AG04450 (cell line): ENCODE results near the gene RNFT2. TPM values are rescaled to one million over a fixed set of nuclear protein-coding genes. Genes with fewer than 3 reads are reported as not detected.

ENCODE experiments used
- CTCF ChIA-PET: fragments of 300-600, 350-600 bp; formaldehyde crosslinking; extraction: SDS; loops from one replicate; lab custom pipeline; 2022; ENCODE audit warnings: antibody characterized with exemption, inconsistent platforms; lab: Charles Lee
- POLR2A ChIA-PET: fragments of 350-600 bp; formaldehyde crosslinking; extraction: SDS; loops from one replicate; lab custom pipeline; 2021; ENCODE audit warnings: antibody characterized with exemption, inconsistent platforms; lab: Yijun Ruan, JAX
- DNase-seq: peaks from one replicate; pipeline ENCODE4 v3.0.0-alpha.2; 2011; ENCODE audit warnings: low read depth, low spot score
- H3K27ac ChIP-seq: one replicate; pipeline ENCODE4 v1.5.1; 2012; ENCODE audit warnings: low read depth, low read length, control low read depth
- H3K27me3 ChIP-seq: one replicate; pipeline ENCODE4 v1.6.0; 2012; ENCODE audit warnings: low read length; ENCODE audit not compliant: control insufficient read depth, insufficient read depth
- H3K4me3 ChIP-seq: 2 replicates; pipeline ENCODE4 v1.5.1; 2011; ENCODE audit warnings: mild to moderate bottlenecking, low read depth, low read length, control low read depth
- H3K9me3 ChIP-seq: 2 replicates; pipeline ENCODE4 v1.5.1; 2012; ENCODE audit warnings: low read length; ENCODE audit not compliant: control insufficient read depth, insufficient read depth
- polyA plus RNA-seq: library from polyadenylated mRNA; depleted of rRNA; stranded (reverse); fragments of >200 nt; gene quantifications from 2 replicates; pipeline ENCODE4 v1.2.3, GENCODE V29; 2011
- TF ChIP-seq, protein P1 (sequence below): IDR thresholded peaks from 2 replicates; pipeline ENCODE4 v1.5.1; 2011; ENCODE audit warnings: low read depth, low read length, control low read depth, inconsistent platforms

Gene RNFT2
- polyA plus RNA-seq, 1 experiment: 2.3 TPM

DNA sequence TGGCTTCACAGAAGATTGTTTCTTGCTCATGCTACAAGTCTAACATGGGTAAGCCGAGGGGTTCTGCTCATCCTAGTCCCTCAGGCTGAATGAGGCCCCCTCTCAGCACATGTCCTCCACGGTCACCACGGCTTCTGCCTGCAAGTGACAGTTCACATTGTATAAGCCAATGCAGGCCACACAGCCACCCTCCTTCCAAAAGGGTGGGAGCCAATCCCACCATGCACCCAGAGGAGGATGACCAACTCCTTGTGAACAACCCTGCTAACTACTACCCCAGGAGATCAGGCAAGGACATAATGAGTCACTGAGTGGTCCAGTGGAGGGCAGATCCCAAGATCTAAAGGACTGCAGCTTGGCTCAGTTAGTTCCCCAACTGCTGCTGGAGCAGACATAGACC, 6.3 kb upstream of the RNFT2 start:
- no peak overlapping the region for H3K4me3 ChIP-seq
- no peaks in the 10 kb centered on the region for H3K27me3 ChIP-seq
- DNase-seq: no peak
- H3K27ac ChIP-seq: no peak overlapping the region
- no peaks in the 10 kb centered on the region for H3K9me3 ChIP-seq
- POLR2A ChIA-PET: no interaction called here
- CTCF ChIA-PET: no interaction called here
- TF ChIP-seq, protein P1, sequence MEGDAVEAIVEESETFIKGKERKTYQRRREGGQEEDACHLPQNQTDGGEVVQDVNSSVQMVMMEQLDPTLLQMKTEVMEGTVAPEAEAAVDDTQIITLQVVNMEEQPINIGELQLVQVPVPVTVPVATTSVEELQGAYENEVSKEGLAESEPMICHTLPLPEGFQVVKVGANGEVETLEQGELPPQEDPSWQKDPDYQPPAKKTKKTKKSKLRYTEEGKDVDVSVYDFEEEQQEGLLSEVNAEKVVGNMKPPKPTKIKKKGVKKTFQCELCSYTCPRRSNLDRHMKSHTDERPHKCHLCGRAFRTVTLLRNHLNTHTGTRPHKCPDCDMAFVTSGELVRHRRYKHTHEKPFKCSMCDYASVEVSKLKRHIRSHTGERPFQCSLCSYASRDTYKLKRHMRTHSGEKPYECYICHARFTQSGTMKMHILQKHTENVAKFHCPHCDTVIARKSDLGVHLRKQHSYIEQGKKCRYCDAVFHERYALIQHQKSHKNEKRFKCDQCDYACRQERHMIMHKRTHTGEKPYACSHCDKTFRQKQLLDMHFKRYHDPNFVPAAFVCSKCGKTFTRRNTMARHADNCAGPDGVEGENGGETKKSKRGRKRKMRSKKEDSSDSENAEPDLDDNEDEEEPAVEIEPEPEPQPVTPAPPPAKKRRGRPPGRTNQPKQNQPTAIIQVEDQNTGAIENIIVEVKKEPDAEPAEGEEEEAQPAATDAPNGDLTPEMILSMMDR: no peak

DNA sequence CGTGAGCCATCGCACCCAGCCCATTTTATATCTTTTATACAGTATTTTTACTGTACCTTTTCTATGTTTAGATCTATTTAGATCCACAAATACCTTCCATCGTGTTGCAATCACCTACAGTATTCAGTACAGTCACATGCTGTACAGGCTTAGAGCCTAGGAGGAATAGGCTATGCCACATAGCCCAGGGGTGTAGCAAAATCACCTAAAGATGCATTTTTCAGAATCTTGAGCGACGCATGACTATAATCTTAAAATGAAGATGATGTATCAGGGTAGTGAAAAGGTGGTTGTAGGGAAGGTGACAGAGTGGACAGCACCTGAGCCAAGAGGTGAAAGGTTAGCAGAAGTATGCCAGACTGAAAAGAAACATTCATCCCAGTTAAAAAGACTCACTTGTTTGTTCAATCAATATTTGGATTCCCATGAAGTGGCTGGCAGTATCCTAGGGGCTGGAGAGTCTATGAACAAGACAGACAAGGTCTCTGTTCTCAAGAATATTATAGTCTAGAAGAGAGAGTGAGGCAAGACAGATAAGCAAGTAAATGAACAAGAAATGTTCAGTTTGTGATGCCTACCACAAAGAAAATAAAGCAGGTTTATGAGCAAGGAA, 3.9 kb upstream of the RNFT2 start:
- POLR2A ChIA-PET: no interaction called here
- CTCF ChIA-PET: no interaction called here
- no peak for DNase-seq
- TF ChIP-seq, protein P1: no peak
- no peaks in the 10 kb centered on the region for H3K27me3 ChIP-seq
- H3K4me3 ChIP-seq: no peak overlapping the region
- no peaks in the 10 kb centered on the region for H3K9me3 ChIP-seq
- no peak overlapping the region for H3K27ac ChIP-seq

DNA sequence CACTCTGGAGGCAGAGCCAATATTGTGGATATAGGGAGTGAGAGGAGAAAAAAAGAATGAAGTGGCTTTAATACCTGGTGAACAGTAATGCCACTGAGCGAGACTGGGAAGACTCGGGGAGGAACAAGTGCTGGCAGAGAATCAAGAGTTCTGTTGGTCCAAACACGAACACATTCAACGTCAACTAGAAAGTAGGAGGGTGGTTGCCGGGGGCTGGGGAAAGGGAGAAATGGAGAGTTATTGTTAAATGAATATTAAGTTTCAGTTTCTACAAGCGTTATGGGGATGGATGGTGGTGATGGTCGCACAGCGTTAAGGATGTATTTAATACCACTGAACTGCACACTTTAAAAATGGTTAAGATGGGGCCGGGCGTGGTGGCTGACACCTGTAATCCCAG, 3.0 kb upstream of the RNFT2 start:
- DNase-seq: no peak
- TF ChIP-seq, protein P1: no peak
- CTCF ChIA-PET: no interaction called here
- POLR2A ChIA-PET: no interaction called here
- H3K27ac ChIP-seq: no peak overlapping the region
- no peaks in the 10 kb centered on the region for H3K27me3 ChIP-seq
- H3K4me3 ChIP-seq: no peak overlapping the region
- H3K9me3 ChIP-seq: no peaks in the 10 kb centered on the region

DNA sequence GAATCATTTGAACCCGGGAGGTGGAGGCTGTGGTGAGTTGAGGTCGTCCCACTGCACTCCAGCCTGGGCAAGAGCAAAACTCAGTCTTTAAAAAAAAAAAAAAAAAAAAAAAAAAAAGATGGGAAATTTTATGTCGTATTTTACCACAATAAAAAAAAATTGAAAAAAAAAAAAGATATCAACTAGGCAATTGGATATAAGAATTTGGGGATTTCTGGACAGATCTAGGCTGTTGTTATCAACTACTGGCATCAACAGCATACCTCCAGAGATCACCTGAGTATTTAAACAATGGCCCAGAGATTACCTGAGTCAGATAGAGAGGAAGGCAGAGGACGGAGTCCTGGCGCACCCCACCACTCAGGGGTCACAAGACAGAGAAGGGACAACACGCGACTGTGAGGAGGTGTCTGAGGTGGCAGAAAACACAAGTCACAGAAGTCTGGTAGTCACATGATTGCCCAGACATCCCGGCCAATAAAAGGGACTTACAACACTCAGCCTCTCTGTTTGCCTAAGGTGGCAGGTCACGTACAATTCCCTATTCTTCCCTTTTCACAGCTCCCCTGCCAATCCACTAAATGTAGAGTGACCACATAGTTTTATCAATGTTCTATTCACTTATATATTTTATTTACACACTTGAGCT, 2.0 kb upstream of the RNFT2 start:
- no peak for DNase-seq
- no peaks in the 10 kb centered on the region for H3K9me3 ChIP-seq
- H3K4me3 ChIP-seq: peak overlapping the region; percentile 91
- H3K27me3 ChIP-seq: no peaks in the 10 kb centered on the region
- CTCF ChIA-PET: interaction anchor here (1.5 kb wide), 1 partner anchor 32 kb away, joined by 3 read pairs; no protein-coding TSS in a partner anchor
- H3K27ac ChIP-seq: no peak overlapping the region
- TF ChIP-seq, protein P1: no peak
- POLR2A ChIA-PET: no interaction called here

DNA sequence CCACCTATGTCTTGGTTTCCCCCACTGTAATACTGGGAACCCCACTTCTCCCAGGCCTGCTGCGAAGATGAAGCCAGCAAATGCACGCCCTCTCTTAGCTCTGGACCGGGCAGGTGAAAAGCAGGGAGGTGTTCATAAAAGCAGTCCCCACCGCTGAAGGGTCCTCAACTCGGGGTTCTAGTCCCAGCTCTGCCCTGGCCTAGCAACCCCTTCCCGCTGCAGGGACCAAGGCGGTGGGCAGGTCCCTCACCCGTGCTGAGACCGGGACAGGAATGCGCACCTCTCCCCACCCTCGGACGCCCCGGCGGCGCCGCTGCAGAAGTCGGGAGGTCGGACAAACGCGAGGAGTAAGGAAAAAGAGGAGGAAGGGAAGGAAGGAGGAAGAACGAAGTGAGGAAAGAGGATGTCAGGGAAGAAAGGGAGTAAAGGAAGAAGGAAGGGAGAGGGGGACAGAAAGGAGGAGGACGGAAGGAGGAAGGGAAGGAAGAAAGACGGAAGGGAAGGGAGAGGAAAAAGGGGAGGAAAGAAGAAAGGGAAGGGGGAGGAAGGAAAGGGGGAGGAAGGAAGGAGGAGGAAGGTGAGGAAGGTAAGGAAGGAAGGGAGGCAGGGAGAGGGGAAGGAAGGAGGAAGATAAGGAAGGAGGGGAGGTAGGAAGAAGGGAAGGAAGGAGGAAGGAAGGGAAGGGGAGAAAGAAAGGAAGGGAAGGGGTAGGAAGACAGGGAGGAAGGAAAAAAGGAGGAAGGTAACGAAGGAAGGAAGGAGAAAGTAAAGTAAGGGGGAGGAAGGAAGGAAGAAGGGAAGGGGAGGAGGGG, 947 bp upstream of the RNFT2 start:
- no peaks in the 10 kb centered on the region for H3K27me3 ChIP-seq
- peak overlapping the region; percentile 91 for H3K4me3 ChIP-seq
- TF ChIP-seq, protein P1: no peak
- ChIA-PET CTCF (interaction anchor here (1.5 kb wide), 1 partner anchor 34 kb away, joined by 3 read pairs; no protein-coding TSS in a partner anchor), POLR2A (interaction anchor here (0.6 kb wide), 1 partner anchor 300 kb away, joined by 3 read pairs; no protein-coding TSS in a partner anchor)
- no peak overlapping the region for H3K27ac ChIP-seq
- DNase-seq: no peak
- no peaks in the 10 kb centered on the region for H3K9me3 ChIP-seq
